Astrocyte of the cerebellum (primary cell): ENCODE measurements around the gene IRAK3.

Source experiments
- DNase-seq: peaks from one replicate; pipeline ENCODE4 v3.0.0-alpha.2; 2011; ENCODE audit warnings: low read depth
- H3K4me3 ChIP-seq: 2 replicates; pipeline ENCODE4 v1.5.1; 2011; ENCODE audit warnings: mild to moderate bottlenecking, low read depth, low read length, moderate library complexity
- in situ Hi-C: cut with HindIII; loops from 2 replicates; pipeline ENCODE4 v1.10.0; 2017; ENCODE audit warnings: low sequenced_read_pairs
- TF ChIP-seq, protein P1 (sequence below): IDR thresholded peaks from 2 replicates; pipeline ENCODE4 v1.5.1; 2012; ENCODE audit warnings: low read length, low read depth, moderate library complexity, mild to moderate bottlenecking; ENCODE audit errors: missing control alignments

Gene IRAK3

DNA sequence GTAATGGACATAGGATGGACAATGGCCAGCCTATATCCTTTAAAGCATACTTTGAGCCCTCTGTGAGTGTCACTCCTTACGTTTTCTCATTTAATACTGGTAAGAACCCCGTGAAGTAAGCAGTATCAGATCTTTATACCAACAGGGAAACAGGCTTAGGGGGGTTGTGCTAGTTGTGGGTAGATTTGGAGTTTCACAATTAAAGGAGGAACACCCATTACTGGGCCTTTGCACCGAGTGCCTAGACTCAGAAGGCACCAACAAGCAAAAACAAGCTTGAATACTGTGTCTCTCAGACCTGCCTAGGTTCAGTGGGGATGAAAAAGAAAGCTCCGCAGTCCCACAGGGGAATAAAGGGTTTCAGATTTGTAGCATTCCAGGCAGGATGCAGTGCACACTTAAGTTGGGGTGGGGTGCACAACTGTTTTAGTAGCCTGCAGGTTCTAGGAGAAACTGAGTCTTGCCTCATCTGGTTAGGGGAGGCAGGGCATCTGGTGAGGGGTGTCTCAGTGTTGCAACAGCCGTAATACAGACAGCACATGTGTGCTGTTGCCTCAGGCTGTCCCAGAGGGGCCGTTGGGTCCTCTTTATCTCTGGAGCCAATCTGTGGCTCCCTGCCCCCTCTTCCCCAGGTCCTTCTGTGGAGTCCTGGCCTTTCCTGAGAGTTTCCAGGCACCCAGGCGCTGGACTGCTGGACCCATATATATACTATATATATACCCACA is 51.2 kb downstream of the IRAK3 start:
- no peak for DNase-seq
- TF ChIP-seq, protein P1, sequence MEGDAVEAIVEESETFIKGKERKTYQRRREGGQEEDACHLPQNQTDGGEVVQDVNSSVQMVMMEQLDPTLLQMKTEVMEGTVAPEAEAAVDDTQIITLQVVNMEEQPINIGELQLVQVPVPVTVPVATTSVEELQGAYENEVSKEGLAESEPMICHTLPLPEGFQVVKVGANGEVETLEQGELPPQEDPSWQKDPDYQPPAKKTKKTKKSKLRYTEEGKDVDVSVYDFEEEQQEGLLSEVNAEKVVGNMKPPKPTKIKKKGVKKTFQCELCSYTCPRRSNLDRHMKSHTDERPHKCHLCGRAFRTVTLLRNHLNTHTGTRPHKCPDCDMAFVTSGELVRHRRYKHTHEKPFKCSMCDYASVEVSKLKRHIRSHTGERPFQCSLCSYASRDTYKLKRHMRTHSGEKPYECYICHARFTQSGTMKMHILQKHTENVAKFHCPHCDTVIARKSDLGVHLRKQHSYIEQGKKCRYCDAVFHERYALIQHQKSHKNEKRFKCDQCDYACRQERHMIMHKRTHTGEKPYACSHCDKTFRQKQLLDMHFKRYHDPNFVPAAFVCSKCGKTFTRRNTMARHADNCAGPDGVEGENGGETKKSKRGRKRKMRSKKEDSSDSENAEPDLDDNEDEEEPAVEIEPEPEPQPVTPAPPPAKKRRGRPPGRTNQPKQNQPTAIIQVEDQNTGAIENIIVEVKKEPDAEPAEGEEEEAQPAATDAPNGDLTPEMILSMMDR: no peak
- no peak overlapping the region for H3K4me3 ChIP-seq
- in situ Hi-C loops: no loop called here

DNA sequence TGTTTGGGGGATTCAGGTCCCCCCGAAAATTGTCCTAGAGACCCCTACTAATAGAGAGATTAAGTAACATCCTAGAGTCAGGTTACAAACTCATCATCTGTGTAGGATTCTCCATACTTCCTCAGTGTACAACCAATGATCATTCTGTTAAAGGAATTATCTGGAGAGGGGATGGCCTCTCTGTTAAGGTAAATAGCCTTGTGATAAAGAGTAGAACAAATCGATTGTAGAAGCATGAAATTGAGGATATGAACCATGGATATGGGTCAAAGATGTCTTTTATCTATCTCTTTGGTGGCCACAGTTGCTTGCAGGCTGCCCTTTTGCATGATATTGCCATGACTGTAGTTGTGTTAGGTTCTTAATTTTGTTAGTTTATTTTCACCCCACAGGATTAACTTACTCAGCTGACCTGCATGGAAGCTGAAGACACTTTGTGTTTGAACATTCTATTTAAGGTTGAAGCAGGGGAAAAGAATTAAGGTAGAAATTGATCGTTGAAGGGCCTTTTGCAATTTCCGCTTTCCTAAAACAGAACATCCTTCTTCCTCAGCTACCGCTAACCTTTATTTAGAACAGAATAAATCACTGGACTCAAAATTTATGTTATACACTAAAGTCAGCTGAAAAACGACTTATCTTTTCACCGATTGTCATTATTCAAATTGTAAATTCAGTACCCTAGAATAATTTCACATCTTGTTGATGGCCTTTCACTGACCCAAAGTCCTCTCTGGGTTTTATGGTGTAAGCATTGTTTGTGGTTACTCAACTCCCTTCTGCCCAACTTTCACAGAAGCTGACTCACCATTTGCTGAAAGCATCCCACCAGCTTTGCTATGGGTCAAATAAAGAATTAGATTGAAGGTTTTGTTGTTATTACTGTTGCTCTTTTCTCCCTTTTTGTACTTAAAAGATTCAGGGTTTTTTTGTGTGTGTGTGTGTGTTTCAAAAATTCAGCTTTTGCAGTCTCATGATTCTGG is 52.3 kb downstream of the IRAK3 start:
- peak; percentile 76 for DNase-seq
- TF ChIP-seq, protein P1: no peak
- H3K4me3 ChIP-seq: no peak overlapping the region
- in situ Hi-C loops: no loop called here

DNA sequence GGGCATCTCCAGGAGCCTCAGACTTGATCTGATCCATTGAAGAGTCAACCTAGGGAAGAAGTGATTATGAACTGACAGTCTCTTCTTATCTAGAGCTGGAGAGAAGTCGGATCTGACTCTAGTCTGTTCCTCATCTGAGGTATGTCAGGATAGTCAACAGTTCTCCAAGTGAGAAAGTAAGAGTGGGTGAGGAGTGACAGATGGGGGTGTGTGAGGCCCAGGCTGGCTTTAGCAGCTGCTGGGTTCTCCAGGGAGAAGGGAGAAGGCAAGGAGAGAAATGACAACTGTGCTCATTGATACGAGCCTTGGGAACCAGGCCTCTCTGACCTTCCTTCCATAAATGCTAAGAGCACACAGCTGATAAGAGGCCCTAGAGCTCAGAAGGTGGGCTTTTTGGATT is 53.3 kb downstream of the IRAK3 start:
- no peak for DNase-seq
- no peak overlapping the region for H3K4me3 ChIP-seq
- TF ChIP-seq, protein P1: no peak
- in situ Hi-C loops: no loop called here

DNA sequence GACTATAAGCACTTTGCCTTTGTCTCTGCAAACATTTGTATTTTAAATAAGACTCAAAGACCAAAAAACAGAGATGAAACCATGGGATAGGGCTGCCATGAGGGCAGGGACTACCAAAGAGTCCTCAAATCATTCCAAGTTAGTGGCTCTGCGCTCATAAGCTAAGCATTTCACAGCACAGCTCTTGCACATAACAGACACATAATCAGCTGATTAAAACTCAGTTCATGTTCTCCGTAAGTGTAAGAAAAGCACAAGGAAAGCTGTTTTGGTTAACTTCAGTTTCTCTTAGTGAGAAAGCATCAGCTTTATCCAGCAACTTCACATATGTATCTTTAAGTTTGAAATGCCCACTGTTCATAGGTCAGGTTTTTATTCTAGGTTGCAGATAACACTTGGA is 54.9 kb downstream of the IRAK3 start:
- no peak overlapping the region for H3K4me3 ChIP-seq
- DNase-seq: no peak
- TF ChIP-seq, protein P1: no peak
- in situ Hi-C loops: no loop called here

DNA sequence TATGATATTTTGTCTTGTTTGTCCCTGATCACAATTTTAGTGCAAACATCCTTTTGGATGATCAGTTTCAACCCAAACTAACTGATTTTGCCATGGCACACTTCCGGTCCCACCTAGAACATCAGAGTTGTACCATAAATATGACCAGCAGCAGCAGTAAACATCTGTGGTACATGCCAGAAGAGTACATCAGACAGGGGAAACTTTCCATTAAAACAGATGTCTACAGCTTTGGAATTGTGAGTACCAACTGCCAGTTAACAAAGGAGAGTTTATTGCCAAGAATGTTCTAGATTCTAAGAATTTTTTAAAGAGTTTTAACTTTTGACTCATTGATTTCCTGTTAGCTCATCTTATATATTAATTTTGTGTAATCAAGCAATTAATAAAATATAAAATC is 55.4 kb downstream of the IRAK3 start:
- no peak overlapping the region for H3K4me3 ChIP-seq
- DNase-seq: no peak
- TF ChIP-seq, protein P1: no peak
- in situ Hi-C loops: no loop called here

DNA sequence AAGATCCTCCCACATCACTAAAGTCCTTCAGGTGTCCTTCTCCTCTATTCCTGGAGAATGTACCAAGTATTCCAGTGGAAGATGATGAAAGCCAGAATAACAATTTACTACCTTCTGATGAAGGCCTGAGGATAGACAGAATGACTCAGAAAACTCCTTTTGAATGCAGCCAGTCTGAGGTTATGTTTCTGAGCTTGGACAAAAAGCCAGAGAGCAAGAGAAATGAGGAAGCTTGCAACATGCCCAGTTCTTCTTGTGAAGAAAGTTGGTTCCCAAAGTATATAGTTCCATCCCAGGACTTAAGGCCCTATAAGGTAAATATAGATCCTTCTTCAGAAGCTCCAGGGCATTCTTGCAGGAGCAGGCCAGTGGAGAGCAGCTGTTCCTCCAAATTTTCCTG is 58.7 kb downstream of the IRAK3 start:
- TF ChIP-seq, protein P1: no peak
- no peak for DNase-seq
- in situ Hi-C loops: no loop called here
- H3K4me3 ChIP-seq: no peak overlapping the region
